ENCODE results near the gene MARCHF2.
A peak's percentile ranks its signal among the peaks of the same experiment; 100 is the strongest.

MARCHF2 gene

DNA sequence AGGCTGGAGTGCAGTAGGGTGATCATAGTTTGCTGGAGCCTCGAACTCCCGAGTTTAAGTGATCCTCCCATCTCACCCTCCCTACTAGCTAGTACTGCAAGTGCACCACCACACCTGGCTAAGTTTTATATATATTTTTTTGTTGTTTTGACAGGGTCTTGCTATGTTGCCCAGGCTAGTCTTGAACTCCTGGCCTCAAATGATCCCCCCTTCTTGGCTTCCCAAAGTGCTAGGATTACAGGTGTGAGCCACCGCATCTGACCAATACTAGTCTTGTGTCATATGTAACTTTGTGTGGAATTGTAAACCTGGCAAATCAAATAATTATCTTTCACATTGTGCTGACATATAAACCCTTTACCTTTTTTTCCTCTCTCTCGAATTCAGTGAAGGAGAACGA is 41.9 kb downstream of the MARCHF2 start:
- no peak for DNase-seq

DNA sequence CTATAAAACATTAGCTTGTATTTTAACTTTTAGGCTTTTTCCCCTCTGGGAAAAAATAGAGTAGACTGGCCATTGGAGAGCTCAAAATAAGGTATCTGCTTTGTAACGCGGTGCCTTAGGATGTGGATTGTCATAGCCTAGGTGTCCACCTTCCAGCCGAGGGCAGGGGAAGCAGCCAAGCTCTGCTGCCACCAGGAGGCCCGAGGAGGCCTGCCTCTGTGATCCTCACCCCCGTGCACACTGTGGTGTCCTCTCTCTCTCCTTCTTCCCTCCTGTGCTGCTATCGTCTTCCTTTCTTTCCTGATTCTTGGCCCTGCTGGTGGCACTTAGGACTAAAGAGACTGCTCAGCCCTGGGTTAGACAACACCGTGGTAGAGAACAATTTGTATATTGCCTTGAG is 43.0 kb downstream of the MARCHF2 start:
- no peak for DNase-seq

DNA sequence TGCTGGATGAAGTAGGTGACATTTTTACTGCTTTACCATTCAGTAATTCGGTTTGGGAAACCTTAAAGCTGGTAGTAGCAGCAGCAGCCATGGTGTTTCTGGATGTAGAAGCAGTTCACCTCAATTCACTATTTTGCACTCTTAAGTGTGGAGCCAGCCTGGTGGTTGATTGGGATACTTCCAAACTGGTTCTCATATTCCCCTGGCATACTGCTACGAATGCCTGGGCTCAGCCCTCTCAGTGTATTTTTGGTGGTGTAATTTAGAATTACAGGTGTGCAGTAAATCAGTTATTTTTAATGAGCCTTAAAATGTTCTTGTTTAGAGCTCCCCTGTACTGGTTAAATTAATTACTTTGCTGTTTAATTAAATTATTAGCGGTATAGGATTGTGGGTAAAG is 44.1 kb downstream of the MARCHF2 start:
- no peak for DNase-seq

DNA sequence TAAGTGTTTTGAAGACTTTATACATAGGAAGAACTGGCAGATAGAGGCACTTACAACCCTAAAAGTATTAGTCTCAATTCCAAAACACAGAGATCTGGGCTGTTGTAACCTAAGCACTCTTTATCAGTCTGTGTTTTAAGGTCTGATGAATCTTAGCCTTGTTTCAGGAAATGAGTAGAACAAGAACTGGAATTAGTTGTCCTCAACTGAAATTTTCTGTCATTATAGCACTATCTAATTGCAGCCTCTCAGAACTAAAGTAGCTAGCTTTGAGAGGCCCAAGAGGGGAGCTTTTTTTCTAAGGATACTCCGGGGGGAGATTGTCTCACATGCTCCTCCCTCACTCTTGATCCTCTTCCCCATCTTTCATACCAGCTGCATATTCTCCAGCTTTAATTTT is 44.7 kb downstream of the MARCHF2 start:
- no peak for DNase-seq

DNA sequence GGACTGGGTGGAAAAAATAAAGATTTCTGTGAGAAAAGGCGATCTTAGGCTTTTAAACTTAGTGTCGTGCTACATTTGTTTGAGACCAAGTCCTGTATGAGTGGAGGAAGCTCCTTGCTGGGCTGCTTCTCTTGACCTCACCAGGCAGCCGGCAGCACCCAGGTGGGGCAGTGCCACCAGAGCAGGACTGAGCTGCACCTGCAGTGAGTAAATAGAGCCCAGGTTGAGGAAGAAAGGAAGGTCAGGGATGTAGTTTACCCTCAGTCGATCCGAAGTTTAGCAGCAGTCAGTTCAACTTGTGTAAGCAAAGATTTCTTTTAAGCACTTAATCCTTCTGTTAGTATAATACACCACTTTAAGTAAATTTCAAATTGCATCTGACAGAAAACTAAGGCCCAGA is 45.3 kb downstream of the MARCHF2 start:
- no peak for DNase-seq

DNA sequence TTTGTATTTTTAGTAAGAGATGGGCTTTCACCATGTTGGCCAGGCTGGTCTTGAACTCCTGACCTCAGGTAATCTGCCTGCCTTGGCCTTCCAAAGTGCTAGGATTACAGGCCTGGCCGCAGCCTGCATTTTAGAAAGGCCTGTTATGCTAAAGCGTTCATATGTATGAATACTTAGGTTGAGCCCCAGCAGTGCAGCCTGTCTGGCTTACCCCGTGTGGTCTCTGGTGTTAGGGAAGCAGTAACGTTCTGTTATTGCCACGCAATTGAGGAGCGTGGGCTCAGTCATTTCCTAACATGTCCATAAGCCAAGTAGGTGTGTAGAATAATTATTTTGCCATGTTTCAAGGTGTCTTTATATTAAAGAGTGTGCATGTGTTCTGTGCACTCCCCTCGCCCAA is 46.0 kb downstream of the MARCHF2 start:
- DNase-seq, result no peak

DNA sequence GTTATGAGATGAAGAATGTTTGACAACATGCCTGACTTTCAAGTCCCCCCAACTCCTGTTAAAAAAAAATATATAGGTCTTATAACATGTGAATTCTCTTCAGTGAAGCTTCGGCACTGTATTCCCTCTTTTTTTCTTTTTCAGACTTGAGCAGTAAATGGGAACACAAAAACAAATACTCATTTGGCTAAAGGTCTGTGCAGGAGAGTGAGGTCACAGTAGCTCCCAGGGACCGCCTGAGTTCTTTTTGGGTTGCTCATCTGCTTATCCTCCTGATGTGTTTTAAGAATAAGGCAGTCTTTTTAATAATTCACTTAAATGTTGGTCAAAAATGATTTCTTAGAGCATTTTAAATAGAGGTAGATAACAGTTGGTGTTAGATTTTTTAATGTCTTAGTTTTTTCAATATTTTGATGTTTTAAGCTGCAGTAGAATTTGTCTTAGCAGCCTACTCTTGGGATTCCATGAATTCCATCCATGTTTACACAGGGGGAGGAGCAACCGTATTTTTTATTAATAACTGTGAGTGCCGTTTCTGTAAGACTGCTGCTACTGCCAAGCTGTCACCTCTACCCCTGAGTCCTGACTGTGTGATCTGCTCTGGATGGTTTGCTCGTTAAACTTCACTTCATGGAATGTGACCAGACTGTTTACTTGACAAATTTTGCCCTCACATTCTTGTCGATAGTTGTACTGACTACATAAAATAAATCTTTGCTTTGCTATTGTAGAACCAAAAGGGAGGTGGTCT is 46.6 kb downstream of the MARCHF2 start:
- no peak for DNase-seq

DNA sequence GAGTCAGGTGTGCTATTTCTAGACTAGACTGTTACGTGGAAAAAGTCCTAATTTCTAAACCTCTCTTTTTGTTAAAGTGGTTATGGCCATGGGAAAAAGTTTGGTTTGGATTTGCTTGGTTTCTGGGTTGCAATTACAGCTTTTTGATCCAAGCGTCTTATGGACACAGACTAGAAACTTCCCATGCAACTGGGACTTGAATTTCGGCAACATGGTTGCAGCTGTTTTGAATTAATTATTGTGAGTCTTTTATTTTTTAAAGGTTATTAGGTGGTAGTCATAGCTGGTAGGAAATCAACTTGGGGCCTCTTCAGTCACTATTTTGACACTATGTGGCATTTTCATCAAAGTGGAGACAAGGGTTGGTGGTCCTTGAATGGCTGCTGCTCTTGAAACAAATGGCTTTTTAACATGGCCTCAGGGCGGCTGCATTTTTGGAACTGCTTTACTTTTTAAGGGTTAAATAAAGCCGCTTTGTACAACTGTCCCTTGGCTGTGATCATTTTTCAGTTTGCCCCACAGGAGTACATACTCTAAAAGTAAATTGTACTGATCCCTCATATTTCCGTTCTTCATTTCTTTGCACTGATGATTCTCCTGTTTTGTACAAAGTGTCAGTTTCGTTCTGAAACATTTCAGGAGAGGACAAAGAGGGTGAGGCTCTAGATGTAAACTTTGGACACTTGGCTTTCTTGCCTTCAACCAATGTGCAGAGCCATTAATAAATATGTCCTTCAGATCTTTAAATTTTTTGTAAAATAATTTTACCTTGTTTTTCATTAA is 47.6 kb downstream of the MARCHF2 start:
- no peak for DNase-seq

DNA sequence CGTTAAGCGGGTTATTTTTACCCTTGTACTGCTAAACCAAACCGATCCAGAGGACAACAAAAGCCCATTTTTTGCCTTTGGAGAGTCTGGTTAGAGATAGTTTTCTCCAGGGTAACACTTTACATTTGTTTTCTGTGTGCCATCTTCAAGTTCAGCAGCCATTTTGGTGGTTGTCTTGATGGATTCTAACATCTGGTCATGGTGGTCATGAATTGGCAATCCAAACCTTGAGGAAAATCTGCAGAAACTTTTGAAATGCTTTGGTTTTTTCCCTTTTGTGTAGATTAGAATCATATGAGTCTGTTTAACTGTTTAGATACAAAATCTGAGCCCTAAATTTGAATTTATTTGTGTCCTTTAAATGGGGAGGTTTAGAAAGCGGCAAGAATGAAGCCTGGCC is 48.3 kb downstream of the MARCHF2 start:
- DNase-seq, result no peak

DNA sequence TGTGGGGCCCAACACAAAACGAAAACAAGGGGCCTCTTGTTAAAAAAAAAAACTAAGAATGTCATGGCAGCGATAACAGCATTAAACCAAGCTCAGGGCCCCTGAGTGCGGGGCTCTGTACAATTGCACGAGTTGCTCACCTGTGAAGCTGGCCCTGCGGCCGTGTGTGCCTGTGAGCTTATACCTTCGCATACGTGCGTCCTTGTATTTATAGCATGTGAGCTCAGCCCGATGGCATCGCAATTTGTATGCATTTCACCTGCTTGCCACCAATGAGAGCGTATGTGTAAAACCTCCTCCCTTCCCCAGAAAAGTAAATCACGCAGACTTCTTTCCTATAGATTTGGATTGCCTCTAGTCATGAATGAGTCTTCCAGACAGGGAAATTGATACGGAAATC is 48.8 kb downstream of the MARCHF2 start:
- DNase-seq, result no peak

DNA sequence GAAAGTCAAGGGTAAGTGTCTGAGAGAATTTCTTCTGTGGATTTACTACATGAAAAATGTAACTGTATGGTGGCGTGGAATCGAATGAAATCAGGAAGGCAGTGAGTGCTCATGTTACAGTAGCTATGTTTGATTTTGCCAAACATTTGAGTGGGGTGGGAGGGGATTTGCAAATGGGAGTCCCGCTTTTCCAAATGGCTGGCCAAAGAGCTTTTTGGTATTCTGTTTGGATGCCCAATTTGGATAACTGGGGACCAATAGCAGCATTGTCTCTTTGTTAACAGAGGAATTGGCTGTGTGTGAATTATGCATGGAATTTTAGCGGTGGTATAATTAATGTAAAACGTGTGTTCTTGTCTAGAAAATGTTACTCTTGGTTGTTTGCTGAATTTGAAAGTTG is 49.5 kb downstream of the MARCHF2 start:
- DNase-seq, result no peak

DNA sequence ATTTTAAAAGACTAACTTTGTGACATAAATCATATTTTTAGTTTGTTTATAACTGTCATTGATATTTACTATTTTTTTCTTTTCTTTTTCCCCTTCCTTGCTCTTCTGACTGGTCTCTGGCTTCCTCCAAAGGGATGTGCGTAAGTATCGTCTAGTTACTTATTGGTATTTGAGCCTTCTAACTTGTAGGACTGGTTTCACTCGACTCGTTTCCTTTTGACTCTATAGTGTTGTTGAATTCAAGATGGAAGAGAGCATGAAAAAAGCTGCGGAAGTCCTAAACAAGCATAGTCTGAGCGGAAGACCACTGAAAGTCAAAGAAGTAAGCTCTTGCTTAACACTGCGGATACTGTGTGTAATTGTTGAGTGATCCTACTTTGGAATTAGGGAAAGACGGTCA is 50.3 kb downstream of the MARCHF2 start:
- no peak for DNase-seq

DNA sequence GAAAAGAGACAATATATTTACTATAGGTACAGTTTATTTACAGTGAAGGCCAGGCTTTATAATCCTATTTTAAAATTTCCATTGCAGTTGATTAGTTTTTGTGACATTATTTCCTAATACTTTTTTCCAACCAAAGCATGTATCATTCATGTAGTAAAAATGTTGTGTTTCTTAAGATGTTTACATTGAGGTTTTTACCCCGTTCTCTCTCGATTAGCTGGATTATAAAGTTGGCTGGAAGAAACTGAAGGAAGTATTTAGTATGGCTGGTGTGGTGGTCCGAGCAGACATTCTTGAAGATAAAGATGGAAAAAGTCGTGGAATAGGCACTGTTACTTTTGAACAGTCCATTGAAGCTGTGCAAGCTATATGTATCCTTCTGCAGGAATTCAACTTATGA is 52.9 kb downstream of the MARCHF2 start:
- DNase-seq, result no peak

DNA sequence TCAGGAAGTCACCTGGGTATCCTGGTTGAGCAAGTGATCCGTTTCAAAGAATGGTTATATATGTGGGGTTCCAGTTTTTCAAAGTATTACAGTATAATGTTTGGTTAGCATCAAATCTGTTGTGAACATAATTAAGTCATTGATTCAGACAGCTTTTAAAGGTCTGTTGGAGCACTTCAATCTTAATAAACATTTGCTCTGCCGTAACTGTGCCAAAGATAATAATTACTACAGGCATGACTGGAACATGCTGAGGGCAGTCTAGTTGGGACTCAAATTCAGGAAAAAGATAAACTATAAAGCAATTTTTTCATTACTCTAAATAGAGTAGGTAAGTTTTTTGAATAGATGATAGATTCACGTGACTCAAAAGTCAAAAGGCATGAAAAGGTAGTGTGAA is 55.0 kb downstream of the MARCHF2 start:
- DNase-seq, result no peak

DNA sequence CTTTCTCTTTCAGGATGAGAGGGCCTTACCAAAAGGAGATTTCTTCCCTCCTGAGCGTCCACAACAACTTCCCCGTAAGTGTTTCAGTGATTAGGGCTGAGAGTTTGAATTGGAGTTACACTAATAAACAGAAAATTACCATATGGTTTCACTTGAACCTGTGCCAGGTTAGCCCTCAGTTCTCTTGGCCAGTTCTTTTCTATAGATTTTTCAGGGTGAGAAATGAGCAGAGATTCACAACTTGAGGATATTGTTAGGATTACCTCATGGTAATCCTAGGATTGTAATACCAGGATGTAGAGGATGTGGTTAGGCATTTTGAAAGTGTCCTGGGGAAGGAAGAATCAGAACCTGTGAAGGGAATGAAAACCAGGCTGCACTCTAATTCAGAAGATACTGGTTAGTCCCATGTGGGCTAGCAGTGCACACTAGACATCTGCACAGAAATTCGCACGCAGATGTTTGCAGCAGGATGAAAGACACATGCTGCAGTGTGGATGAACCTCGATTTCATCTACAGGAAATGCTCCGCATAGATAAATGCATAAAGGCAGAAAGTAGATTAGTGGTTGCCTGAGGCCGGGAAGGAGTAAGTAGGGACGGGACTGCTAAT is 55.8 kb downstream of the MARCHF2 start:
- peak; percentile 9 for DNase-seq

DNA sequence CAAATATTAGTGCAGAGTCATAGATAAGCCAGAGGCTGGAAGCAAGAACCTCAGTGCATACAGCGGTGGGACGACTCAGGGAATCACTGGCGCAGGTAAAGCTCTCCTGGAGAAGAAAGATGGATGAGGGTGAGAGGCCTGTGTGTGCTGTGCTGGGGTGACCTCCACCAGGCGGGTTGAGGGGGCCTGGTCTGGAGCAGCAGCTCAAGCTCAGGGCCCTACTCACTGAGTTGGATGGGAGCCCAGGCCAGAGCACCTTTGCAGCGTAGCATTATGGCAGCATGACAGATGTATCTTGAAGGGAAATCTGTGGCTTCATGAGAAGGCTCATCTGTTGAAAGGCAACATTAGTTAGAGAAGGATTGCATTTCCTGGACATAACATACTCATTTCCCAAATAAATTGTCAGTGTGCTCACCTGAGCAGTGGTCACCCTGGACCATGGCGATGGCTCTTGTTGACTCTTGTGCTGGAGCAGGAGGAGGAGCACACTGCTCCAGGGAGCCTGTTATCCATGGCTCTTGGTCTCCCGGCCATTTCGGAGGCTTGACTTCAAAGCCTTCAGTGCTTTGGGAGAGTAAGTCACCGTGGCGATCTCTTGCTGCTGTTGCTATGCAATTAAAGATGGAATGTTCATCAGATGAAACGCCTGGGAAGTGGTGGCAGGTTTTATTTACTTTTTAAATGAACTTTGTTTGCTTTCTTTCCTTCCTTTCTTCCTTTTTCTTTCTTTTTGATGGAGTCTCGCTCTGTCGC is 56.7 kb downstream of the MARCHF2 start:
- no peak for DNase-seq

DNA sequence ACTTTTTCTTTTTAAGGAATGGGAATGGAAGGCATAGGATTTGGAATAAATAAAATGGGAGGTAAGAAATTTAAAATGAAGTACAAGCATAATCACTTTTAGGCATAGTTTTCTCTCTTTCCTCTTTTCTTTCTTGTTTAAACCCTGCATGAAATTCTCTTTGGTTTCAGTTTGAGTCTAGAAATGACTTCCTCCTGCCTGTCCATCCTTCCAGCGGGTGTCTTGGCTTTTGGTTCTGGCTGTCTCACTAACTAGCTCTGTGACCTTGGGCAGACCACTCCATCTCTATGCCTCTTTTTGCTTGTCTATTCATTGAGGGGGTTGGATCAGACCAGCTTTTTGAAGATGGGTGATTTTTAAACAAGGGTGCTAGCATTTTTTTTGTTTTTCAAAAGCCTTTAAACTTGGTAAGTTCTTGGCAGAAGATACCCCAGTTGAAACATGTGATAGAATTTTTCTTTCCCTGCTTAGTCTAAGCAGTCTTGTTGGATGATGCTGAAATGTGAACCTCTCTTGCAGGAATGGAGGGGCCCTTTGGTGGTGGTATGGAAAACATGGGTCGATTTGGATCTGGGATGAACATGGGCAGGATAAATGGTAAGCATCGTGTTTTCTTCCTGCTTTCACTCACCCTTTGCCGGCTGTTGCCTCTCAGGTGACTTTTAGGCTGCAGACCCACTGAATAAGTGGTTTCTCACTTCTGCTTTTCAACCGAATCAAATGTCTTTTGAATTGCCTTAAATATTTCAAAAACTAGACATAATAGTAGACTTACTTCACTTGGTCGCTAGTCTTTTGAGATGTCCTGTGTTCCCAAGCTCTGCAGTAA is 60.8 kb downstream of the MARCHF2 start:
- DNase-seq, result peak; percentile 70

DNA sequence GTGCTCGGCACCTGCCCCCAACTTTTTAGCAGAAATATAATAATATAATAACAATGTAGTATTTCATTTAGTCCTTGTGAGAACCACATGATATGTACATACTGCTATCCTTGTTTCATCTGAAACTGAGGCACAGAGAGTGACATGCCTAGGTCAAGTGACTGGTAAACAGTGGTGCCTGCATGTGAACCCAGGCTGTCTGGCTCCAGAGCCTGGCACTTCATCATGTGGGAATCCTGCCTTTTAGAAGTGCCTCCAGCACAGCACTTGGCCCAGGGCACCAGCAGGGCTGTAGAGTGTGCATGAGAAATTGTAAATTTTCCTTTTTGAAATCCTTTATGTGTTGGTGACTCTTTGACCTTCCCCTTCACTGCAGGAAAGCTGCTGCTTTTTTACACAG is 61.9 kb downstream of the MARCHF2 start:
- DNase-seq, result no peak

DNA sequence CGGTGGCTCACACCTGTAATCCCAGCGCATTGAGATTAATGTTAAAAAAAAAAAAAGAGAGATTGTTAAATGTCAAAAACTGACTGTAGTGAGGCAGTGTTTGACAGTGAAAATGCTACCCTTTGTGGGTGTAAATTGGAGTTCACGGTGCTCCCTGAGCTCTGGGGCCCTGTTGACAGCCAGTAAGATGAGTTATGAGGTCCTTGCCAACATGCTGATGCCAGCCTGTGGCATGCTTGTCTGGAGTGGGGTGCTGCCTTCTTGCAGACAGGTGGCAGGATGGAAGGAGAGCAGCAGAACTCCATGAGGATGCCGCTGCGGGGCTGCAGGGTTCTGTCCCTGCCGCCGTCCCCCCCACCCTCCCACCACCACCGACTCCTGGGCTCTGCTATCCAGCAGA is 63.4 kb downstream of the MARCHF2 start:
- no peak for DNase-seq

DNA sequence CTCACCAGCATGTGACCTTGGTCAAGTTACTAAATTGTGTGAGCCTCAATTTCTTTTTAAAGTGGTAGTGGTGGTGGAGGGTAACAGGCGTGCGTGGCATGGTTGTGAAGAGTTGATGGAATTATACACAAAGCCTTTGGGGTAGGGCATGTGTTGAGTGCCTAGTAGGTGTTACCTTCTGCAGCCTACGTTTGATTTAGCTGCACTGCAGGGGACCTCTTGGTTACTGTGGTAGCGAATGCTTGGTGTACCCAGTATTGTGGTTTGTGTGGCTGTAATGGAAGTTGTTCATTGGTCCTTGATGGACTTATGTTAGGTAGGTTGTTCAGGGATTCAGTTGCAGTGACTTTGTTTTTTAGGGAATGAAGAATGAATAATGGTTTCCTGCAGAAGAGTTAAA is 64.8 kb downstream of the MARCHF2 start:
- DNase-seq, result no peak

DNA sequence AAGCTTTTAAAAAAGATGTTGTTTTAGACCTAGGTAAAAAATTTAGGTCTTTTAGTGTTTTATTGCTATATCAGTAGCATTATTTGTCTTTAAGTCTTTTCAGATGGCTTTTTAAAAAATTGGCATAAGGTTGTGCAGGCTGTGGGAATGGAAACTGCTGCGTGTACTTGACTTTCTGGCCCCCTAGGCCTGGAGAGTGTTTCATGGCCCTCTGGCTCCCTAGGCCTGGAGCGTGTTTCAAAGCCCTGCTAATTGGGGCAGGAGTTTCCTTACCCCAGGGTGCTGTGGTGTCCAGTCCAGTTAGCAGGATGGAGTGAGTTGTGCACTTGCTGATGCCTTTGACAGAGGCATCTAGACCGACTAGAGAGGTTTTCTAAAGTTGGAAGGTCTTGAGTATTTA is 65.5 kb downstream of the MARCHF2 start:
- DNase-seq, result no peak

DNA sequence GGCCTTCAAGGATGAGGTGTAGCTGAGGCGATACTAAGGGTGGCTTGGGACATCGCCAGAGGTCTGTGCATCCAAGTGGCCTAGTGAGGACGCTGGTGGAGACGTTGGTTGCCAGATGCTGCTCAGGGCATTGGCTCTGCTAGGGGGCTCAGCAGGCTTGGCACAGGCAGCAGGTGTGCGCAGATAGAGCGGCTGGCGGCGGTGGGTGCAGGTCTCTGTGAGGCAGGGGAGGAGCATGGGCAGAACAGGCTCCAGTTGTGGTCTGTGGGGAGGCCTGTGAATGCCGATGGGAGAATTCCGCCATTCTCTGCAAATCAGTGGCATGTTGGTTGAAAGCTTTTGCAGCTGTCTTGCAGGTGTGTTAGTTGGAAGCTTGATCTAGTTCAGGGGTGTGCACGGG is 68.1 kb downstream of the MARCHF2 start:
- no peak for DNase-seq

DNA sequence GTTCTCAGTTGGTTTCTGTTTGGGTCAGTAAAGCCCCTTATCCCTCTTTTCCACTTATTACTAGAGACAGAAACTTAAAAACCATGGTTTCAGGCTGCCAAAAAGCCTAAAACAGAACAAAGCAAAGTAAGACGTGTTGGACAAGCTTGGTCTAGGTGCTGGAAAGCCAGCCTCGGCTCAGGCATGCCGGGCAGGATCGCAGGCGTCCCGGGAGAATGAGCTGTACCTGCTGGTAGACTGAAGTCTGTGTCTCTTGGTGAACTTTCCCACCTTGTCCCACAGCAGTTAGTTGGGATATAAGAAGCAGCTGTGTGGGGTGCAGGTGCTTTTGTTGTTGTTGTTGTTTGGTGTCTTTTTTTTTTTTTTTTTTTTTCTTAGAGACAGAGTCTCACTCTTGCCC is 68.5 kb downstream of the MARCHF2 start:
- DNase-seq, result no peak
